Osteoblast (primary cell): ENCODE results near the gene CCZ1. TPM values are rescaled to one million over a fixed set of nuclear protein-coding genes. Genes with fewer than 3 reads are reported as not detected.
"Not testable (repeated sequence)": the region's sequence is repeated elsewhere in the genome, so short reads cannot be mapped to it uniquely, and the experiment has no call there.

Source experiments
- DNase-seq: peaks from one replicate; pipeline ENCODE4 v3.0.0; 2011; ENCODE audit warnings: low spot score, mixed read lengths; ENCODE audit not compliant: insufficient read length; ENCODE audit errors: missing footprints
- H2AFZ ChIP-seq: 2 replicates; pipeline ENCODE4 v1.6.0; 2011; ENCODE audit warnings: mild to moderate bottlenecking, low read length
- H3K27ac ChIP-seq: 2 replicates; pipeline ENCODE4 v1.5.1; 2011; ENCODE audit warnings: mild to moderate bottlenecking, low read depth, low read length, moderate library complexity
- H3K27me3 ChIP-seq: 2 replicates; pipeline ENCODE4 v1.6.0; 2012; ENCODE audit warnings: mild to moderate bottlenecking, control low read depth, inconsistent platforms, low read length, moderate library complexity; ENCODE audit not compliant: insufficient read depth
- H3K36me3 ChIP-seq: 2 replicates; pipeline ENCODE4 v1.5.1; 2011; ENCODE audit warnings: mild to moderate bottlenecking, low read length, control low read depth, moderate library complexity; ENCODE audit not compliant: insufficient read depth
- H3K4me1 ChIP-seq: 2 replicates; pipeline ENCODE4 v1.5.1; 2011; ENCODE audit warnings: mild to moderate bottlenecking, low read length, control low read depth, moderate library complexity; ENCODE audit not compliant: insufficient read depth
- H3K4me2 ChIP-seq: 2 replicates; pipeline ENCODE4 v1.6.0; 2011; ENCODE audit warnings: mild to moderate bottlenecking, low read length; ENCODE audit not compliant: insufficient read depth
- H3K4me3 ChIP-seq: fragments of 200-600 bp; sonication (generic); 3 replicates; pipeline ENCODE4 v1.5.1; 2012; ENCODE audit warnings: mild to moderate bottlenecking, low read length, inconsistent platforms; ENCODE audit not compliant: insufficient read depth
- H3K79me2 ChIP-seq: 2 replicates; pipeline ENCODE4 v1.6.0; 2012; ENCODE audit warnings: mild to moderate bottlenecking, low read length, control low read depth, inconsistent platforms; ENCODE audit not compliant: insufficient read depth
- H3K9me3 ChIP-seq: 2 replicates; pipeline ENCODE4 v1.5.1; 2011; ENCODE audit warnings: low read depth, low read length, control low read depth
- H4K20me1 ChIP-seq: 2 replicates; pipeline ENCODE4 v1.6.0; 2012; ENCODE audit warnings: mild to moderate bottlenecking, low read length, control low read depth; ENCODE audit not compliant: insufficient read depth
- total RNA-seq: library from RNA; depleted of rRNA; stranded (reverse); fragments of >200 nt; gene quantifications from 2 replicates; pipeline ENCODE4 v1.2.3, GENCODE V29; 2012
- TF ChIP-seq, protein P1 (sequence below): IDR thresholded peaks from 2 replicates; pipeline ENCODE4 v1.5.1; 2011; ENCODE audit warnings: mild to moderate bottlenecking, low read depth, low read length, moderate library complexity; ENCODE audit errors: extremely low read depth

The CCZ1 gene
- total RNA-seq, 1 donor: 52.8 TPM

DNA sequence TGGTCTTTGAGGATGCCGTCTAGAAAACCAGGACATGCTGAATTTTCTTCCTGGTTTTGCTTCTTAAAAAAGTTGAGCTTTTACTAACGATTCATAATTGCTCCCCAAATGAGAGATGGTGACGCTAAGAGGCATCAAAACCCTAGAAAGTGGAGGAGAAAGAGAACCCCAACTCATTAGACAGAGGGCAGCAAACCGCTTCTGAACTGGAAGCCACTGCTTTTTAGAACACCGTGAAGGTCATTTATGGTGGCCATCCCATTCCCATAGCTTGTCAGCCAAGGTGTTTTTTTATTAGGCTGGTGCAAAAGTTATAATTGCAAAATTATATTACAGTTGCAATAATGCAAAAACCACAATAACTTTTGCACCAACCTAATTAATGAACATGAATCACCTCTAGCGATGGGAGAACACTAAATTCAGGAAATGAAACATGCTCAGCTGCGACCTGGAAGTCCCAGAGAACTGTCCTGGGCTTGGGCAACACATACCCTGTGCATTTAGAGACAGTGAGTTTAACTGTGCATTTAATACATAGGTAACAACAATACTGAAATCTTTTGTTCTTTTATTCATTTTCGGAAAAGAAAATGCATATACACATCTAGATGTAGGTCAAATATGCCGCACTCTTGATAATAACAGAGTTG, 33.1 kb upstream of the CCZ1 start:
- not testable (repeated sequence) for H3K4me1 ChIP-seq, H3K4me2 ChIP-seq, H3K36me3 ChIP-seq, H3K4me3 ChIP-seq, H3K9me3 ChIP-seq, H2AFZ ChIP-seq, H3K79me2 ChIP-seq, H4K20me1 ChIP-seq, H3K27me3 ChIP-seq, H3K27ac ChIP-seq
- peak; percentile 3 for DNase-seq

DNA sequence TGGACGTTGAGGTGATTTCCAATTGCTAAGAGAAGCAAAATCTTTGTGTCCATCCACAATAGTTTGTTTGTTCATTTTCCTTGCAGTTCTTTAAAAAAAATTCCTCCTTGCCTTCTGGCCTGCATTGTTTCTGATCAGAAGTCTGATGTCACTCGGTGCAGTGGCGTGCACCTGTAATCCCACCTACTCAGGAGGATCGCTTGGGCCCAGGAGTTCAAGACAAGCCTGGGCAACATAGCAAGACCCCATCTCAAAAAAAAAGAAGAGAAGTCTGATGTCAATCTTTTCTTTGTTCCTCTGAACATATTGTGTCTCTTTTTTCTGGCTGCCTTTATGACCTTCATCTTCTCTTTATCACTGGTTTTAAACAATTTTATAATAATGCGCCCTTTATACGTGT, 31.5 kb upstream of the CCZ1 start:
- Histone ChIP-seq H2AFZ (no peak overlapping the region), H3K36me3 (no peaks in the 10 kb centered on the region), H3K4me1 (no peaks in the 10 kb centered on the region), H3K4me3 (no peak overlapping the region), H3K4me2 (no peak overlapping the region), H3K9me3 (no peaks in the 10 kb centered on the region), H4K20me1 (no peaks in the 10 kb centered on the region), H3K27me3 (peaks cover 6% of the 10 kb centered on the region), H3K79me2 (no peaks in the 10 kb centered on the region), H3K27ac (no peak overlapping the region)
- TF ChIP-seq, protein P1, sequence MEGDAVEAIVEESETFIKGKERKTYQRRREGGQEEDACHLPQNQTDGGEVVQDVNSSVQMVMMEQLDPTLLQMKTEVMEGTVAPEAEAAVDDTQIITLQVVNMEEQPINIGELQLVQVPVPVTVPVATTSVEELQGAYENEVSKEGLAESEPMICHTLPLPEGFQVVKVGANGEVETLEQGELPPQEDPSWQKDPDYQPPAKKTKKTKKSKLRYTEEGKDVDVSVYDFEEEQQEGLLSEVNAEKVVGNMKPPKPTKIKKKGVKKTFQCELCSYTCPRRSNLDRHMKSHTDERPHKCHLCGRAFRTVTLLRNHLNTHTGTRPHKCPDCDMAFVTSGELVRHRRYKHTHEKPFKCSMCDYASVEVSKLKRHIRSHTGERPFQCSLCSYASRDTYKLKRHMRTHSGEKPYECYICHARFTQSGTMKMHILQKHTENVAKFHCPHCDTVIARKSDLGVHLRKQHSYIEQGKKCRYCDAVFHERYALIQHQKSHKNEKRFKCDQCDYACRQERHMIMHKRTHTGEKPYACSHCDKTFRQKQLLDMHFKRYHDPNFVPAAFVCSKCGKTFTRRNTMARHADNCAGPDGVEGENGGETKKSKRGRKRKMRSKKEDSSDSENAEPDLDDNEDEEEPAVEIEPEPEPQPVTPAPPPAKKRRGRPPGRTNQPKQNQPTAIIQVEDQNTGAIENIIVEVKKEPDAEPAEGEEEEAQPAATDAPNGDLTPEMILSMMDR: no peak
- DNase-seq: no peak

DNA sequence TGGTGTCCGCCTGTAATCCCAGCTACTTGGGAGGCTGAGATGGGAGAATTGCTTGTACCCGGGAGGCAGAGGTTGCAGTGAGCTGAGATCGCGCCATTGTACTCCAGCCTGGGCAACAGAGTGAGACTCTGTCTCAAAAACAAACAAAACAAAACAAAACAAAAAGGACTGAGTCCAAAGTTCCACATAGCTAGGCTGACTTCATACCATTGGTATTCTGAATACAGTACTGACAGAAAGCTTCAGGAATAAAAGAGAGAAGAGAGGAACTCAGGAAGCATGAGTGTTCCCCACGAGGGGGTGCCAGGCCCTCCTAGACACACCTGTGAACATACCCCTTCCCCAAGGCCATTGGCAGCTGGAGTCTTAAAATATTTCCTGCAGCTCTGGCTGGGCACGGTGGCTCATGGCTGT, 29.6 kb upstream of the CCZ1 start:
- not testable (repeated sequence) for H3K36me3 ChIP-seq, DNase-seq, H3K79me2 ChIP-seq, H4K20me1 ChIP-seq, H3K4me3 ChIP-seq, H3K27ac ChIP-seq, H3K9me3 ChIP-seq, H3K4me1 ChIP-seq, H3K4me2 ChIP-seq, H3K27me3 ChIP-seq, H2AFZ ChIP-seq

DNA sequence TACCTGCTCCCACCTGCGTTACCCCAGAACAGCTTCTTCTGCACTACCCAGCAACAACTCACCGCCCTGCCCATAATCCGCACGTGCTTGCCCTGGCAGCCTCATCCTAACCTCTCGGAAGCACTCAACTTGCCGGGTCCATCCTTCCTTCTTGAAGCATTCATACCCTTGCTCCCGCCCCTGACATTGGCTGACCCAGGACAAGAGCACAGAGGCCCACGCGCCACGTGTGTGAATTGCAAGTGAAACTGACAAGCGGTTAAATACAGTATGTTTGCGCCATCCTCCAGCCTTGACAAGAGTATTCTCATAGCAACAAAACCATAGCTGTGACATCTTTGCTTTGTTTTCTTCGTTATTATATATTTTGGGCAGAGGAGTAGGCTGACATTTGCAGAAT, 28.8 kb upstream of the CCZ1 start:
- no peaks in the 10 kb centered on the region for H3K36me3 ChIP-seq
- no peaks in the 10 kb centered on the region for H3K4me1 ChIP-seq
- H3K27ac ChIP-seq: no peak overlapping the region
- no peak overlapping the region for H2AFZ ChIP-seq
- H3K79me2 ChIP-seq: no peaks in the 10 kb centered on the region
- H3K4me2 ChIP-seq: no peak overlapping the region
- TF ChIP-seq, protein P1: no peak
- H3K4me3 ChIP-seq: no peak overlapping the region
- H3K27me3 ChIP-seq: peaks cover 6% of the 10 kb centered on the region
- DNase-seq: no peak
- H3K9me3 ChIP-seq: no peaks in the 10 kb centered on the region
- H4K20me1 ChIP-seq: no peaks in the 10 kb centered on the region

DNA sequence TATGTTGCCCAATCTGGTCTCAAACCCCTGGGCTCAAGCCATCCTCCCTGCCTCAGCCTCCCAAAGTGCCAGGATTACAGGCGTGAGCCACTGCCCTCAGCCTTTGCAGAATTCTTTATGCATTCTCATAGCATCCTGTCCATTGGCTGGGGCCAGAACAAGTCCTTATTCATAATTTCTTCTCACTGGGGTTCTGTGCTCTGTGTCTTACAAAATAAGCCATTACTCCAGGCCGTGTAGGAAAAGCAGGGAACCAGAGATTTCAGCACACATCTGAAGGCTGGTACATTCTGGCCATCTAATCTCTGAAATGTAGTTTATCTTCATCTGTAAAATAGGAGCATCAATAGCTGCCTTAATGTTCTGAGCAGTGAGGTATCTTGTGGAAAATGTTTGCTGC, 28.2 kb upstream of the CCZ1 start:
- TF ChIP-seq, protein P1: no peak

More for the DNA sequence above, 28.2 kb upstream of the CCZ1 start:
- no peaks in the 10 kb centered on the region for H3K9me3 ChIP-seq
- no peaks in the 10 kb centered on the region for H3K4me1 ChIP-seq
- DNase-seq: no peak
- no peak overlapping the region for H2AFZ ChIP-seq
- no peaks in the 10 kb centered on the region for H3K79me2 ChIP-seq
- H4K20me1 ChIP-seq: no peaks in the 10 kb centered on the region
- H3K27ac ChIP-seq: no peak overlapping the region
- H3K4me3 ChIP-seq: no peak overlapping the region
- H3K36me3 ChIP-seq: no peaks in the 10 kb centered on the region
- peaks cover 6% of the 10 kb centered on the region for H3K27me3 ChIP-seq
- no peak overlapping the region for H3K4me2 ChIP-seq
